Measurements from ENCODE around the gene OGFOD3.

The OGFOD3 gene

DNA sequence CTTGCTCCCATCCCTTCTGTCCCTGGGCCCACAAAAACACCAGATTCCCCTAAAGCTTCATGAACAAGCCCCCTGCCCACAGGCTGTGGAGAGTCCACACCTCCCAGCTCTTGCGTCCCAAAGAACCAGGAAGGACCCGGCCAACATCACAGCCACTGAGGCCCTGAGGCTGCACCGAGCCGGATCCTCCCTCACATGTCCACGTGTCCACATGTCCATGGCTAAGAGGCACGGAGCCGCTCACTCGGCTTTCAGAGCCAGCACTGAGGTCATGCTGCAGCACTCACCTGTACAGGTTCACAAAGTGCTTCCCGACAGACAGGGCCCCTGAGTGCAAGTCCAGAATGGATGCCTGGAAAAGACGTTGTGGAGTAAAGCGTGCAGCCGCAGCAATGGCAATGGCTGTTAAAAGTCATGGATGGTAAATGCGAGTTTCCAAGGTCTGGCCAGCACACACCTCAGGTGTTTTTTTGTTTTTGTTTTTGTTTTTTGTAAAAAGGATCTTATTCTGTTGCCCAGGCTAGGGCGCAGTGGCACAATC is 12.2 kb downstream of the OGFOD3 start:
- DNase-seq (ENCODE audit: low read depth in 2 of 2) = no peak

DNA sequence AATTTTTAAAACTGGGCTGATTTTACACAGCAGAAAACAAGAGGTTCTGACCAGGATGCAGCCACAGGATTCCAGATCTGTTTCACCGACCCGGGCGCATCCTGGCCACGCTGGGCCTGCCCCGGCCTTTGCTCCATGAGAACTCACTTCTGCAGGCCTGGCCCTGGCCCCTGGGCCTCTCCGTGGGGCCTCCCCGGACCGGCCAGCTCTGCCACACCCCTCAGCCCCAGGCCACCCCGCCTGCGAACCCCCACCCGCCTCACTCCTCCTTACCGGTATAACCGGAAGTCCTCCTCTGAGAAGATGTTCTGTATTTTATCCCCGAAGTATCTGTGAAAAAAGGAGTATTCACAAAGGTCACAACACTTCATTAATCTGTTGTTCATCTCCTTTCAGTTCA is 13.3 kb downstream of the OGFOD3 start:
- DNase-seq (ENCODE audit: low read depth in 2 of 2) = no peak

DNA sequence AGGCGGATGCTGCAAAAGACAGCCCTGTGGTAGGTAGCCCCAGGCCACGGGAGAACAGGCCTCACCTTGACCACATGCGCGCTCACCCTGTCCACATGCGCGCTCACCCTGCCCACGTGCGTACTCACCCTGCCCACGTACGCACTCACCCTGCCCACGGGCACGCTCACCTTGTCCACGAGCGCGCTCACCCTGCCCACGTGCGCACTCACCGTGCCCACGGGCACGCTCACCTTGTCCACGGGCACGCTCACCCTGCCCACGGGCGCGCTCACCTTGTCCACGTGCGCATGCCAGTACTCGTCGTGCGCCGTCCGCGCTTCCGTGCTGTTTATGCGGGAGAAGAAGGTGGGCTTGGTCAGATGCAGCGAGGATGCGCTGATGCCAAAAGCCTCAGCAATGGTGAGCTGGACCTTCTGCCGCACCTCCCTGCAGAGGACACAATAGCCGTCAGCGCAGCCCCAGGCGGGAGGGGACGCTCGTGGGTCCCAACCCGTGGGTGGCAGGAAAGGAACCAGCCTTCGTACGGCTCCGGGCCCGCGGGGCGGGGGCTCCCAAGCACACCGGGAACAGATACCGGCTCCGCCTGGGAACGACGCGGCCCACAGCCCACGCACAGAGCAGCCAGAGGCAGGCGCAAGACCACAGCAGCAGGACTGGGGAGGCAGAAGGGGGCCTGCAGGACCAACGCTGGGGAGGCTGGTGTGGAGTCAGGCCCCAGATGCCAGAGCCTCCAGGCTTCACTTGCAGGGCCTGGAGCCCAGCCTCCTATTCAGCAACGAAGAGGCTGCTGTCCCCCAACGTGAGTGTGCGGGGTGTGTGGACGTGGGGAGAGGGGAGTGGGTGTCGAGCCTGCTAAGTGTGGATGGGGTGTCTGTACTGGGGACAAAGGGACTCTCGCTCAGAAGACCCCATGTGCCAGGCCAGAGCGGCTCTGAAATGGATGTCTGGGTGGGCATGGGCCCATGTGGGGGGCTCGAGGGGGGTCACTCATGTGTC is 14.4 kb downstream of the OGFOD3 start:
- DNase-seq (ENCODE audit: low read depth in 2 of 2) = no peak

DNA sequence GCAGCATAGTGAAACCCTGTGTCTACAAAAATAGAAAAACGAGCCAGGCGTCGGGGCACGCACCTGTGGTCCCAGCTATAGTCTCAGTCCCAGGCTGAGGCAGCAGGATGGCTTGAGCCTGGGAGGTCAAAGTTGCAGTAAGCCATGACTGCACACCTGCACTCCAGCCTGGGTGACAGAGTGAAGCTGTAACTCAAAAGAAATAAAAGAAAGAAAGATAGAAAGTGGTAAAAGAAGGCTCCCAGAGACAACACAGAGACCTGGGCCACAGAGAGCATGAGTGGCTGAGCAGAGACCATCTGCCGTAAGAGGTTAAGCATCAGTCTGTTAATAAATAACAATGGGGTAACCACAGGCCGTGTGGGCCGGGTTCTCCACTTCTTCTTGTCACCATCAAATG is 15.5 kb downstream of the OGFOD3 start:
- no peak for DNase-seq (ENCODE audit: low read depth in 2 of 2)

DNA sequence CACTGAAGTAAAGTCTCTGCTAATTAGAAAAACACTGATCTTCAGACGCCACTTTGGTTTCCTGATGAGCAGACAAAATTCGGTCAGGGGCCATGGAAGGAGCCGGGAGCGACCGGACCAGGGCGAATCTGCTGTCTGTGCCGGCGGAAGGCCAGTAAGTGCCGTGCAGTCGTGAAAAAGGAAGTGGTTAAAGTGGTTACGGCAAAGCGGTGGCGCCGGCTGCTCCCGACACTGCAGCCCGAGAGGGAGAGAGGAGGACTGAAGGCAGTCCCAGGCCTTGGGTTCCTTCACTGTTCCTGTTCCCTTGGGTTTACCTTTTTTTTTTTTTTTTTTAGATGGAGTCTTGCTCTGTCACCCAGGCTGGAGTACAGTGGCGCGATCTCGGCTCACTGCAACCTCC is 17.6 kb downstream of the OGFOD3 start:
- no peak for DNase-seq (ENCODE audit: low read depth in 2 of 2)

DNA sequence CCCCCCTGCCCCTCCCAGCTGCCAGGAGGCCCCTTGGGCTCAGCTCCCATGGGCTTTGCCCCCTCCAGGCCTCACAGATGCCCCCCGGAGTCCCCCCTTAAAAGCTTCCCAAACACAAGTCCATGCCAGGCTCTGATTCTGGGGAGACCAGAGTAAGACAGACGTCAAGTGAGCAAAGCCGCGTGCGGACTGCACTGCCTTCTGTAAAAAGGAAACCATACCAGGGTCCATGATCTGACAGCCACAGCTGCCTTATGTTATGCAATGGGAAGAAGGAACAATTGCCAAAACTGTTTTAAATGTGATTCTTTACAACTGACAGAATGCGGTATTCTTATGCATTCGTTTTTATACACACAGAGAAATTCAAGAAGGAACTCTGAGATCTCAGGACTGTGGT is 18.2 kb downstream of the OGFOD3 start:
- DNase-seq (ENCODE audit: low read depth in 2 of 2) = peak; percentile 19 to 25

DNA sequence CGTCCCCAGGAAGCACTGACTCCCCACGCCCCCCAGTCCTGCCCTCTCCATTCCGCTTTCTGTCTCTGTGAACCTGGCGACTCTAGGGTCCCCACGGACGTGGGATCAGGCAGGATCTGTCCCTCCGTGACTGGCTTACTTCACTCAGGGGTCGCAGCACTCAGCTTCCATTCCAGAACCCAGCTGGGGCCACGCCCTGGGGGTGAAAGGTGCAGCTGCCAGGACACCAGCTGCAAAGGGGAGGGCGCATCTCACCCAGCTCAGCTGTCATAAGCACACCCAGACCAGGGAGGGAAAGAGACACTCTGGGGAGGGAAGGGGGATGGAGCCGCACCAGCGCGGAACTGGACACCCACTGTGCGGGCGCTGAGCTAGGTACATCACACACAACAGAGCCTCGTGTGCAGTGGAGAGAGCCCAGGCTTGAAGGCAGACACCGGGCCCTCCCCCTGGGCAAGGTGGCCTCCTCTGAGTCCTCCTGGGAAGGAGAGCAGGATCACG is 18.7 kb downstream of the OGFOD3 start:
- no peak for DNase-seq (ENCODE audit: low read depth in 2 of 2)

DNA sequence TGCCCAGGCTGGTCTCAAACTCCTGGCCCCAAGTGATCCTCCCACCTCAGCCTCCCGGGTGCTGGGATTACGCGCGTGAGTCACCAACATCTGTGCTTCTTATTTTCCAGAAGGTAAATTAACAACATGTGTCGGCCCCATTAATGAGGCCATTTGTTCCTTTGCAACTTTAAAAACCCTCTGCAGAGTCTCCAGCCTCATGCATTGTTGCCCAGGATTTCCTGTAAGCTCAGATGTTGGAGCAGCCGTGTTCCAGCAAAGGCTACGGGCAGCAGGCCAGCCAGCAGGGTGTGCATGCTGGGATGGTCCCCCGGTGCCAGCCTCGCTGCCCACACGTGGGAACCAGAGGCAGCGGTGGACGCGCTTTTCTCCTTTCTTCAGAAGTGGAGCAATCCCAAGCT is 19.3 kb downstream of the OGFOD3 start:
- DNase-seq (ENCODE audit: low read depth in 2 of 2) = peak; percentile 94 to 95

DNA sequence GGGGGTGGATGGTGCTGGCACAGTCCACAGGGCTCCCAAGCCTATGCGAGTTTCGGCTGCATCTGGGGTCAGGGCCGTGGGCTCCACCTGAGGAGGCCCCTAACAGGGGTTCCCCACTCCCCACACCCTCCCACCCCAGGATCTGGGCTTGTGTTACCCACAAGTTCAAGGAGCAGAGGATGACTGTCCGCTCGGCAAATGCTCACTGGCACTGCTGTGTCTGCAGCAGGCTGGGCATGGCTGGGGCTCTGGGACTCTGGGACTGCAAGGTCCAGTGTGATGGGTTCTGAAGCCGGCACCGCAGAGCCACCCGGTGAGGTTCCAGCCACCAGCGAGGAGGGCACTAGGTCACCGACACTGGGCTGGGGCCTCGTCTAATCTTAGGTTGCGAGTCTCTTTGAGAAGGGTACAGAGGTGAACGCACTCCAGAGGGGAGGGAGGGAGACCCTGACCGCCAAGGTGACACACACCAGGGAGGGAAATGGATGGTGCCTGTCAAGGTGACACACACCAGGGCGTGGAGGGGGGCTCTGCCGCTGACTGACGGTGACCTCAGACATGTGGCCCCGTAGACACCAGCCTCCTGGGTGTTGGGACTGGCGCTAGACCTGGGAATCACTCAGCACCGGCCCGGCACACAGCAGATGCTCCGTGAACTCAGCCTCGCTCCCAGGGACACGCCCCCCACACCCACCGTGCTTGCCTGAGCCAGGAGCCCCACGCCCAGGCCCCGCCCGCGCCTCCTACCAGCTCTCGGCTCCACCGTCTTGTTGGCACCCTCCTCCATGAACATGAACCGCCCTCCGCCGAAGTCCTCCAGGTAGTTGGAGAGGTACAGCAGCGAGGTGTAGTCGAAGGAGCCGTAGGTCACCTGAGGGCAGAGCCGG is 20.7 kb downstream of the OGFOD3 start:
- DNase-seq (ENCODE audit: low read depth in 2 of 2) = no peak

DNA sequence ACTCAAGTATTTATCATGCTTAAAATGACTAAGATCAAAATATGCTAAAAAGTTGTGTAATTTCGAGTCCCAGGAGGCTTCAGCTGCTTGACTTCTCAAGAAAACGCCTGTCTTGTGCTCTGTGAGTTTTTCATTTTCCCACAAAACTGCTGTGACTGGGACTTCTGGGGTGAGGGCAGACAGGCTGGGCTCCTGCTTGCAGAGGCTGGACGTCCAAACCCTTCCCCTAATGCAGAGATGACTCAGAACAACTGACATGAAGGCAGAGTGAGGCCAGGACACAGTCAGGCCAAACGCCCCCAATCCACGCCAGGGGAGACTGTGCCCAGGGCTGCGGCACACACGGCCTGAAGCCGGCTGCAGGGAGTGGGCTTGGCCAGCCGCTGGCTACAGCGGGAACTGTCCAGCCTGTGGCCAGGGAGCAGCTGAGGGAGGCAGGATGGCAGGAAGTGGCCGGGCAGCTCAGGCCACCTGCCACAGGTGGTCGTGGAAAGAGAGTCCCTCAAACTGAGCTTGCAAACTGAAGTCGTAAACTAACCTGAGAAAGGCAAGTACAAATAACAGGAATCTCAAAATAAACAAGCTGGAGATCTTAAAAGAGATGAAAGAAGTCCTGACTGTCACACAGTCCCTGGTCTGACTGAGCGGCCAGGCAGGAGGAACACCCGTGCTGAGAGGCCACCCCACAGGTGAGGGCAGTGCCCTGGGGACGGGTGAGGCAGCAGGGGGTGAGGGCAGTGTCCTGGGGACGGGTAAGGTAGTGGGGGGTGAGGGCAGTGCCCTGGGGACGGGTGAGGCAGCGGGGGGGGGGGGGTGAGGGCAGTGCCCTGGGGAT is 21.6 kb downstream of the OGFOD3 start:
- DNase-seq (ENCODE audit: low read depth in 2 of 2) = peak; percentile 98

DNA sequence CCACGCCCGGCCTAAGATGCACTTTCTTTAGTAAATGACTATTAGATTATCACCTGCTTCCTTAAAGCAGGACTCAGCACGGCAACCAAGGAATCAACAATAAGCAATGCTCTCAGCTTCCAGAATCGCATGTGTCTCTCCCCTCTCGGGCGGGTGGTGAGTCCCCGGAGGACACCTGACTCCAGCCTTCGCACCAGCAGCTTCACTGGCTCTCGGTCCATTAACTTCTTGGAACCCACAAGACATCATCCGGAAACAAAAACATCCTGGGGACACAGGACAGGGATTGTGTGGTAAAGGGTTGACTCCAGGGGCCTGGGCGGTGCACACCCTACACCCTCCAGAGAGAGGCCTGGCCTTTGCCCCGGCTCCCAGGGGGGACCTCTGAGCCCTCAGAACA is 24.1 kb downstream of the OGFOD3 start:
- no peak for DNase-seq (ENCODE audit: low read depth in 2 of 2)

DNA sequence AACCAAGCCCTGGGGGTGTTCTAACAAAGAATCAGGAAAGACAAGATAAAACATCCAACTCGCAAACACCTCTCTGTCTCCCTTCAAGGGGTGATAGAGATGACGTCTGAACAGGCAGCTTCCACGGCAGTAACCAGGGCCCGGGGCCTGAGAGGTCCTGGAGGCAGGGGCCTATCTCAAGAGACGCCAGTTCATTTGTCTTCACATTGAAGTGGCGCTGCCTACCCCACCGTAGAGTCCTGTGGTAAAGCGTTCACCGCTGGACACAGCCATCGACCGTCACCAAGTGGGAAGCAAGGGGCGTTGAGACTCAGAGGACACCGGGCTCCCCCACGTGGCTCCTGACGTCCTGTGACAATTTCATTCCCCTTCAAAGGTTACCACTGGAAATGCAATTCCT is 25.4 kb downstream of the OGFOD3 start:
- DNase-seq (ENCODE audit: low read depth in 2 of 2) = no peak

DNA sequence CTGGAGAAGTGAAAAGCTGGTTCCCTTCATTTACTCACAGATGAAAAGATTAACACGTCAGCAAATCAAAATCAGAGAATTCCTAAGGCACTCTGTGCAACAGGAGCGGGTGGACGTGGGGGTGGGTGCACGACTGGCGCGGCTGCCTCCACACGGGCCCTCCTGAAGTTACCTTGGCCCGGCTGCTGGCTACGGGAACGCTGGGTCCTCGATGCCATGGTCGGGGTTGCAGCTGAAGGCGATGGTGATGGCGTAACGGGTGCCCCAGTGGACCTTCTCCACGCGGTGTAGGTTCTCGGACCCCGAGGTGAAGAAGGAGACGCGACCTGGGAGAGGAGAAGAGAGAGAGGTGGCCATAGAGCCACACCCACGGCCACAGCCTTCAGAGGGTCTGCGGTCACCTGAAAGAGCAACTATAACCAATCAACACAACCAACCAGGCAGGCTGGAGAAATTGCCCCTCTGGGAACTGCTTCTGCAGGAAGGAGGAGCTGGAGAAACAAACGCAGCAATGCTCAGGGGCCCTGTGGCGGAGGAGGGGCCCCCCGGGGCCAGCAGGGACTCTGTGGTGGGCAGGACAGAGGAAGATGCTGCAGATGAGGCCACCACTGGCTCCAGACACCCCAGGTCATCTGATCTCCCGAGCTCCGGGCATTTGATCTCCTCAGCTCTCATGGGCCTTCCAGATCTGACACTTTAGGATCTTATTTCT is 26.0 kb downstream of the OGFOD3 start:
- no peak for DNase-seq (ENCODE audit: low read depth in 2 of 2)

DNA sequence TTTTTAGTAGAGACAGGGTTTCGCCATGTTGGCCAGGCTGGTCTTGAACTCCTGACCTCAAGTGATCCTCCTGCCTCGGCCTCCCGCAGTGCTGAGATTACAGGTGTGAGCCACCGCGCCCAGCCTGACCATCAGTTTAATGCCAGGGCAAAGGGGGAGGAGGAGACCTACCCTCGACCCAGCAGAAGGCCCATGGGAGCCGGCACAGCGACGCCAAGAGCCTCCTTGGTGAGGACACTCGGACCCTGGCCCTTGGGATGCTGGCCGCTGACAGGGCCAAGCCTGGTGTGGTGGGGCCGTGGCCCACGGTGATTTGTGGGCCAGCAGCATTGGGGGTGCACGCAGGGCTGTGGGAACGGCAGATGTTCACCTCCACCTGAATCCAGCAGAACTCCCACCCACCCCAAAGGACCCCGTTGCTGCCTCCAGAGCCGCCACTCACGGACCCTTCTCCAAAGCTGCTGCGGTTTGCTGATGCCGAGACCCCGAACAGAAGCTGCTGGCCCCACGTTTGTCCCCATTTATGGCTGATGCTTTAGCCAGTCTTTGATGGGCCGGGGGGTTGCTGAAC is 26.8 kb downstream of the OGFOD3 start:
- DNase-seq (ENCODE audit: low read depth in 2 of 2) = no peak

DNA sequence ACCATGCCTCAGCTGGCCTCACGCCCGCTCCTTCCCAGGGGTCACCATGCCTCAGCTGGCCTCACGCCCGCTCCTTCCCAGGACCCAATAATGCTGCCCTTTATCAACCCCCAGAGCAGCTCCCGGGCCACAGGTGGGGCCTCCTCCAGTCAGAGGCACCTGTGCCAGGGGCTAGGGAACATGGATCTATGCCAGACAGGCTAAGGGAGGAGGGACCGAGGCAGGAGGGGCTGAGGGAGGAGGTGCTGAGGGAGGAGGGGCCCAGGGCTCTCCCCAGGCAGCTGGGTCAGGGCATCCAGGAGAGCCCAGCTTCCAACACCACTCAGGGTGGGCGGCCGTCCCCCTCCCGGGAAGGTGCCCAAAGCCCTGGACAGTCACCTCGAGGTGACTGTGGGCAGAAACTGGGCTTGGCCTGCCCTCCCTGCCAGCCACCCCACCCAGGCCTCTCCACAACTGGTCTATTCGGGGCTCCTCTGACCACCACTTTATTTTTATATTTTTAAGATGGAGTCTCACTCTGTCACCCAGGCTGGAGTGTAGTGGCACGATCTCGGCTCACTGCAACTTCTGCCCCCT is 27.4 kb downstream of the OGFOD3 start:
- DNase-seq (ENCODE audit: low read depth in 2 of 2) = no peak

DNA sequence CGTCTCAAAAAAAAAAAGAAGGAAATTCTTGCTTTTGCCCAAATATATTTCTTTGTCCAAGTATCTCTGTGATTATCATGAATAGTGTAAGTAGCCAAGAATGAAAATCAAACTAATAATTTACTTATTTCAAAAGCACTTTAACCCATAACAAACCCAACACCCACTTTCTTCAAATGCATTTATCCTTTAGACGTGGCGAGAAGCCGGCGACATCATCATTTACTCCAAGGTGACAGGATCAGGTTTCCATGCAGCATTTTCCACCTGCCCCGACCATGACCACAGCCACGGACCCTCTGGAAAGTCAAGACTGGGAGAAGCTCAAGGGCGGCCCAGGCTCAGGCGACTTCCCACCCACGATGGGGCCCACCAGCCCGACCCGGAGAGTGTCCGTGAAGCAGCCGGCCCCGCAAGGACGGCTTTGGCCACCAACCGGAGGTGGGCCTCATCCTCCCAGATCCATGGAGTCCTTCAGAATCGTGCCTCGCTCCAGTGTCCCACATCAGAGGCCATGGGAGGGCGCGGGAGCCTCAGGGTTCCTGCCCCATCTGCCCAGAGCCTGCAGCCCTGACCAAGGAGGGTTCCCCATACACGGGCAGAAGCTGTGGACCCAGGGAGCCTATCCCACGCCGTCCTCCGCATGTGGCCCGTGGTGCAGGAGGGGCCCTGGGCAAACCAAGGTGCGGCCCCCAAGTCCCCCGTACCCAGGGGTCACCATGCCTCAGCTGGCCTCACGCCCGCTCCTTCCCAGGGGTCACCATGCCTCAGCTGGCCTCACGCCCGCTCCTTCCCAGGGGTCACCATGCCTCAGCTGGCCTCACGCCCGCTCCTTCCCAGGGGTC is 28.1 kb downstream of the OGFOD3 start:
- DNase-seq (ENCODE audit: low read depth in 2 of 2) = no peak

DNA sequence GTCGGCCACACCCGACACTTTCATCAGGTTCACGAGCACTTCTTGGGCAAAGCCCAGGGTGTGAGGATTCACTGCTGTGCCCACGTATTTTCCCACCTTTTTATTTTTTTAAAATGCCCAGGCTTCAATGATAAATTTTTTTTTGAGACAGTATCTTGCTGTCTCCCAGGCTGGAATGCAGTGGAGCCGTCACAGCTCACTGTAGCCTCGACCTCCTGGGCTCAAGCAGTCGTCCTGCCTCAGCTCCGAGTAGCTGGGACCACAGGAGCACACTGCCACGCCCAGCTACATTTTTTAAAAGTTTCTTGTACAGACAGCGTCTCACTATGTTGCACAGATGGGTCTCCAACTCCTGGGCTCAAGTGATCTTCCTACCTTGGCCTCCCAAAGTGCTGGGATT is 29.0 kb downstream of the OGFOD3 start:
- no peak for DNase-seq (ENCODE audit: low read depth in 2 of 2)

DNA sequence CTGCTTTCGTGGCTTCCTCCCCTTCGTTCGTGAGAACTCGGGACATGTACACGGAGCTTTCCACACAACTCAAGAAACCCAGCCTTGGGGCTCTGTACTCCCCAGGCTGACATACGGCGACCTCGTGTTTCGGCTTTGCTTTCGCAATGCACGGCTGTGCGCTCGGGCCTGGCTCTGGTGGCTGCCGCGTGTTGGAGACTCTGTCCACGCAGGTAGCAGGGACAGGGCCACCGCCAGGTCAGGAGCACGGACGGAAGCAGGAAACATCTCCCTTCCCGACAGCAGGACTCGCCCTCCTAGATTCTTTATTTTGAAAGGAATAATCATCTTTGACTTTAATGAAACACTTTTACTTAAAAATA is 29.5 kb downstream of the OGFOD3 start:
- DNase-seq (ENCODE audit: low read depth in 2 of 2) = no peak
